Stimulated activated CD4-positive, alpha-beta T cell treated with anti-CD3 and anti-CD28 coated beads, TNF-alpha, amount 100 ng/mL, for 48 hours (primary cell): ENCODE data around the gene ITPKB.
A peak's percentile ranks its signal among the peaks of the same experiment; 100 is the strongest.

ENCODE experiments used
- DNase-seq, 3 donors: peaks; one replicate each; pipeline ENCODE4 v3.0.0-alpha.2; 2020; ENCODE audit warnings: low read depth in 3 of 3

ITPKB gene

GRCh38 chr1:226665505-226666163 lies 73.4 kb downstream of the ITPKB start:
- no peak for DNase-seq

- DNase-seq: no peak
These were observed 74.5 kb downstream of the ITPKB start for GRCh38 chr1:226664413-226665101.

GRCh38 chr1:226663327-226663704 lies 75.8 kb downstream of the ITPKB start:
- no peak for DNase-seq

- peak; percentile 70 to 86 (median 72) for DNase-seq
These were observed 76.3 kb downstream of the ITPKB start for GRCh38 chr1:226662642-226663326.

GRCh38 chr1:226661965-226662364 lies 77.1 kb downstream of the ITPKB start:
- no peak for DNase-seq

- DNase-seq: no peak
These were observed 77.8 kb downstream of the ITPKB start for GRCh38 chr1:226661271-226661670.

GRCh38 chr1:226660410-226661182 lies 78.5 kb downstream of the ITPKB start:
- no peak for DNase-seq

GRCh38 chr1:226659641-226660040 lies 79.4 kb downstream of the ITPKB start:
- DNase-seq: no peak

- DNase-seq: no peak
These were observed 79.9 kb downstream of the ITPKB start for GRCh38 chr1:226659136-226659535.

- DNase-seq: no peak
These were observed 80.4 kb downstream of the ITPKB start for GRCh38 chr1:226658546-226659125.

- DNase-seq: no peak
These were observed 81.1 kb downstream of the ITPKB start for GRCh38 chr1:226657895-226658545.

GRCh38 chr1:226656601-226657277 lies 82.3 kb downstream of the ITPKB start:
- no peak for DNase-seq

- DNase-seq: no peak
These were observed 82.9 kb downstream of the ITPKB start for GRCh38 chr1:226656201-226656600.

- no peak for DNase-seq
These were observed 83.6 kb downstream of the ITPKB start for GRCh38 chr1:226655251-226656163.

- DNase-seq: no peak
These were observed 84.4 kb downstream of the ITPKB start for GRCh38 chr1:226654668-226655055.

GRCh38 chr1:226654046-226654667 lies 84.9 kb downstream of the ITPKB start:
- DNase-seq: no peak

GRCh38 chr1:226653311-226653921 lies 85.7 kb downstream of the ITPKB start:
- peak in 1 of 3 donors; percentile 40 for DNase-seq

GRCh38 chr1:226652613-226653012 lies 86.5 kb downstream of the ITPKB start:
- no peak for DNase-seq

GRCh38 chr1:226651732-226652105 lies 87.4 kb downstream of the ITPKB start:
- DNase-seq: no peak
